ENCODE measurements around the gene ITGBL1.

DNA sequence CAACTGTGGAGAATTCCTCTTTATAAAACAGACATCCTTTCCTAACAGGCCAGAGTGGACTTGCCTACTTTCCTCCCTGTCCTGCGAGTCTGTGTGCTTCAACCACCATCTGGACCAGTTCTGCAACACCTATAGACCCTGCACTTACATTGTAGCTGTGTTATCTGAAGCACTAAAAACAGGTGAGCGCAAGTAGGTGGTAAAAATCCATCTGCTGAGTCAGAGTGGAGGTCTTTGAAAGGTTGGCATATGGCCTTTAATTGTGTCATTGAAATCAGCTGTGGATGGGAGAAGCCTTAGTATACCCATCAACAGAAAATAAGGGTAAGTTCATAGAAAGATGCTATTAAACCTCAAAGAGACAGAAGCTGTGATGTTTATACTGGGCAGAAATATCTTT lies 28.6 kb upstream of the ITGBL1 start:
- TF ChIP-seq, protein P1, sequence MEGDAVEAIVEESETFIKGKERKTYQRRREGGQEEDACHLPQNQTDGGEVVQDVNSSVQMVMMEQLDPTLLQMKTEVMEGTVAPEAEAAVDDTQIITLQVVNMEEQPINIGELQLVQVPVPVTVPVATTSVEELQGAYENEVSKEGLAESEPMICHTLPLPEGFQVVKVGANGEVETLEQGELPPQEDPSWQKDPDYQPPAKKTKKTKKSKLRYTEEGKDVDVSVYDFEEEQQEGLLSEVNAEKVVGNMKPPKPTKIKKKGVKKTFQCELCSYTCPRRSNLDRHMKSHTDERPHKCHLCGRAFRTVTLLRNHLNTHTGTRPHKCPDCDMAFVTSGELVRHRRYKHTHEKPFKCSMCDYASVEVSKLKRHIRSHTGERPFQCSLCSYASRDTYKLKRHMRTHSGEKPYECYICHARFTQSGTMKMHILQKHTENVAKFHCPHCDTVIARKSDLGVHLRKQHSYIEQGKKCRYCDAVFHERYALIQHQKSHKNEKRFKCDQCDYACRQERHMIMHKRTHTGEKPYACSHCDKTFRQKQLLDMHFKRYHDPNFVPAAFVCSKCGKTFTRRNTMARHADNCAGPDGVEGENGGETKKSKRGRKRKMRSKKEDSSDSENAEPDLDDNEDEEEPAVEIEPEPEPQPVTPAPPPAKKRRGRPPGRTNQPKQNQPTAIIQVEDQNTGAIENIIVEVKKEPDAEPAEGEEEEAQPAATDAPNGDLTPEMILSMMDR (IDR thresholded peaks at IDR 0.05; ENCODE audit: extremely low read depth in 1 of 2, insufficient read depth in 1 of 2, low read depth in 1 of 2, low read length in 2 of 2) = no peak
- TF ChIP-seq MYC (IDR thresholded peaks at IDR 0.05; ENCODE audit: low read depth, low read length) = no peak

Measured in endothelial cell of umbilical vein (primary cell).